ENCODE data around the gene PKP2.

DNA sequence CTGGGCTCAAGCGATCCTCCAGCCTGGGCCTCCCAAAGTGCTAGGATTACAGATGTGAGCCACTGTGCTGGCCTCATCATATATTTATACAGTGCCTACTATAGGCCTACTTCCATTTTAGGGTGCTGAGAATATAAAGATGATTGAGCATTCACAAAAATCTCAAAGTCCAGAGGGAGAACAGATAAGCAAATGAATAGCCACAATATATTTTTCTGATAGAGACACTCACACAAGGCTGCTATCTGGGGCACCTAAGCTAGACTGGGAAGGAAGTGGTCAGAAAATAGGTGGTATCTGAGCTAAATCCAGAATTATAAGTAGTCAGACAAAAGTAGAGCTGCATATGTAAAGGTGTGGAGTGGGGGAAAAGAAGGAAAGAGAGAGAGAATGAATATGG lies 21.6 kb downstream of the PKP2 start:
- TF ChIP-seq, protein P1, sequence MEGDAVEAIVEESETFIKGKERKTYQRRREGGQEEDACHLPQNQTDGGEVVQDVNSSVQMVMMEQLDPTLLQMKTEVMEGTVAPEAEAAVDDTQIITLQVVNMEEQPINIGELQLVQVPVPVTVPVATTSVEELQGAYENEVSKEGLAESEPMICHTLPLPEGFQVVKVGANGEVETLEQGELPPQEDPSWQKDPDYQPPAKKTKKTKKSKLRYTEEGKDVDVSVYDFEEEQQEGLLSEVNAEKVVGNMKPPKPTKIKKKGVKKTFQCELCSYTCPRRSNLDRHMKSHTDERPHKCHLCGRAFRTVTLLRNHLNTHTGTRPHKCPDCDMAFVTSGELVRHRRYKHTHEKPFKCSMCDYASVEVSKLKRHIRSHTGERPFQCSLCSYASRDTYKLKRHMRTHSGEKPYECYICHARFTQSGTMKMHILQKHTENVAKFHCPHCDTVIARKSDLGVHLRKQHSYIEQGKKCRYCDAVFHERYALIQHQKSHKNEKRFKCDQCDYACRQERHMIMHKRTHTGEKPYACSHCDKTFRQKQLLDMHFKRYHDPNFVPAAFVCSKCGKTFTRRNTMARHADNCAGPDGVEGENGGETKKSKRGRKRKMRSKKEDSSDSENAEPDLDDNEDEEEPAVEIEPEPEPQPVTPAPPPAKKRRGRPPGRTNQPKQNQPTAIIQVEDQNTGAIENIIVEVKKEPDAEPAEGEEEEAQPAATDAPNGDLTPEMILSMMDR (conservative IDR thresholded peaks at IDR 0.05; ENCODE audit: low read depth, low read length), result no peak
- TF ChIP-seq POLR2A (IDR thresholded peaks at IDR 0.05; ENCODE audit: low read depth, low read length) (no peak), MAZ (IDR thresholded peaks at IDR 0.05; ENCODE audit: borderline replicate concordance, low read depth, low read length) (no peak), RAD21 (IDR thresholded peaks at IDR 0.05; ENCODE audit: low read length) (no peak), RCOR1 (IDR thresholded peaks at IDR 0.05; ENCODE audit: insufficient replicate concordance, low read length) (no peak)
- TF ChIP-seq, protein P2, sequence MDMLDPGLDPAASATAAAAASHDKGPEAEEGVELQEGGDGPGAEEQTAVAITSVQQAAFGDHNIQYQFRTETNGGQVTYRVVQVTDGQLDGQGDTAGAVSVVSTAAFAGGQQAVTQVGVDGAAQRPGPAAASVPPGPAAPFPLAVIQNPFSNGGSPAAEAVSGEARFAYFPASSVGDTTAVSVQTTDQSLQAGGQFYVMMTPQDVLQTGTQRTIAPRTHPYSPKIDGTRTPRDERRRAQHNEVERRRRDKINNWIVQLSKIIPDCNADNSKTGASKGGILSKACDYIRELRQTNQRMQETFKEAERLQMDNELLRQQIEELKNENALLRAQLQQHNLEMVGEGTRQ (IDR thresholded peaks at IDR 0.05; ENCODE audit: low read depth, low read length), result no peak
